GM19238 (cell line): ENCODE measurements around the gene MTHFD2L.
"Not testable (repeated sequence)": the region's sequence is repeated elsewhere in the genome, so short reads cannot be mapped to it uniquely, and the experiment has no call there.

ENCODE experiments used
- DNase-seq: peaks from one replicate; pipeline ENCODE4 v3.0.0; 2011; ENCODE audit warnings: low spot score; ENCODE audit not compliant: insufficient read length

Gene MTHFD2L

GRCh38 chr4:74132188-74132587 lies 25.7 kb upstream of the MTHFD2L start:
- not testable (repeated sequence) for DNase-seq

- DNase-seq = no peak
These were observed 25.0 kb upstream of the MTHFD2L start for GRCh38 chr4:74132944-74133343.

GRCh38 chr4:74133786-74134499 lies 24.0 kb upstream of the MTHFD2L start:
- DNase-seq = no peak

- no peak for DNase-seq
These were observed 23.4 kb upstream of the MTHFD2L start for GRCh38 chr4:74134500-74134852.

- DNase-seq = no peak
These were observed 11.3 kb upstream of the MTHFD2L start for GRCh38 chr4:74146581-74147129.

- no peak for DNase-seq
These were observed 9.7 kb upstream of the MTHFD2L start for GRCh38 chr4:74148205-74148604.

GRCh38 chr4:74152836-74153235 lies 5.1 kb upstream of the MTHFD2L start:
- no peak for DNase-seq

GRCh38 chr4:74156521-74156920 lies 1.4 kb upstream of the MTHFD2L start:
- DNase-seq = no peak

GRCh38 chr4:74157154-74157553 lies 764 bp upstream of the MTHFD2L start:
- no peak for DNase-seq

- DNase-seq = no peak
These were observed 686 bp downstream of the MTHFD2L start for GRCh38 chr4:74158466-74159142.

- DNase-seq = no peak
These were observed 1.3 kb downstream of the MTHFD2L start for GRCh38 chr4:74159143-74159709.

- DNase-seq = no peak
These were observed 3.9 kb downstream of the MTHFD2L start for GRCh38 chr4:74161666-74162450.

GRCh38 chr4:74166135-74166534 lies 8.2 kb downstream of the MTHFD2L start:
- no peak for DNase-seq

- no peak for DNase-seq
These were observed 8.9 kb downstream of the MTHFD2L start for GRCh38 chr4:74166818-74167217.

- DNase-seq = no peak
These were observed 9.7 kb downstream of the MTHFD2L start for GRCh38 chr4:74167585-74167984.

GRCh38 chr4:74168841-74169240 lies 10.9 kb downstream of the MTHFD2L start:
- DNase-seq = no peak

- no peak for DNase-seq
These were observed 15.4 kb downstream of the MTHFD2L start for GRCh38 chr4:74173321-74173720.

GRCh38 chr4:74174421-74174820 lies 16.5 kb downstream of the MTHFD2L start:
- DNase-seq = no peak

- DNase-seq = no peak
These were observed 17.0 kb downstream of the MTHFD2L start for GRCh38 chr4:74174941-74175340.

- DNase-seq = no peak
These were observed 17.5 kb downstream of the MTHFD2L start for GRCh38 chr4:74175379-74175778.

GRCh38 chr4:74178798-74179197 lies 20.9 kb downstream of the MTHFD2L start:
- DNase-seq = no peak

- DNase-seq = no peak
These were observed 23.3 kb downstream of the MTHFD2L start for GRCh38 chr4:74181219-74181618.
